ENCODE measurements around the gene BCL11B.

The BCL11B gene

DNA sequence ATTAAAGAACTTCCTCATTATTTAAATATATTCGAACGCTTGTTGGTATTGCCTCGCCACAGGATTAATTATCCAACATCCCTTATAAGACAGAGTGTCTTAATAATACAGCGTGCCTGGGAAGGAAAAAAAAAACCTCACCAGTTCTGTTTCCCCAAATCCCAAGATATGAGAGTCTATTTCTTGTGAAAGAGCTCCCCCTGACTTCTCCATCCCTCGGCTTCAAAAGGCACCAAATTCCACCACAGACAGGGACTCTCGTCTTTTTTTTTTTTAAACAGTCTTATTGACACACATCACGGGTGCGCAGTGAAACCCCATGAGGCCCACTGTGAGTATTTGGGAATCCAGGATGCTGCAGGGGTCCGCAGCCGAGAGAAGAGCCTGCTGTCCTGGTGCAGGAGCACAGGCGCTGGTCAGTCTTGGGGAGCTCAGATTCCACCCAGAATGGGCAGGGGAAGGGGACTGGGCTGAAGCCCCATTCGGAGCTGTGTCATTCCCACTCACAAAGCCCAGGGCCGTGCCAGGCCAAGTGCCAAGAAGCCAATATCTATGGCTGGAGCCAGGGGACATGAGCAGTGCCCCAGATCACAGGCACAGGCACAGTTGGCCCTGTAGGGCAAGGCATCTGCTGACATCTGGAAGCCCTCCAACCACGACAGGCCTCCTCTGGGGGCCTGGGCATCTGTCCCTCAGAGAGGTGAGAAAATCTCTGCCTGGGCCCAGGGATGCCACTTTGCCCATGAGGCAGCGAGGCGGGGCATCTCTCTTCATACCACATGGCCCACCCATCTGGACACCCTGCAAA is 71.9 kb downstream of the BCL11B start:
- H3K27ac ChIP-seq (ENCODE audit: low read depth, low read length), result no peak overlapping the region
- H3K56ac ChIP-seq (ENCODE audit: low read length), result no peak overlapping the region
- no peak overlapping the region for H2BK120ac ChIP-seq (ENCODE audit: low read depth, low read length)
- no peak overlapping the region for H3K9ac ChIP-seq (ENCODE audit: low read length)
- WGBS (ENCODE audit: extremely low coverage, insufficient coverage, low lambda C conversion rate), result no CpG with 5 or more reads among the region's 16 CpGs
- H3K18ac ChIP-seq (ENCODE audit: low read length), result no peak overlapping the region
- H3K79me1 ChIP-seq (ENCODE audit: low read length), result peaks cover 40% of the 10 kb centered on the region
- no peak overlapping the region for H3K4ac ChIP-seq (ENCODE audit: low read depth, low read length)
- no peak for DNase-seq
- no peak overlapping the region for H4K8ac ChIP-seq (ENCODE audit: low read depth, low read length)
- no peak overlapping the region for H3K4me3 ChIP-seq (ENCODE audit: low read length)
- H3K27me3 ChIP-seq (ENCODE audit: insufficient read depth, low read length, poor library complexity), result no peaks in the 10 kb centered on the region
- no peak overlapping the region for H3K4me2 ChIP-seq (ENCODE audit: low read length)
- H3K36me3 ChIP-seq (ENCODE audit: control insufficient read depth, insufficient read depth, low read length), result no peaks in the 10 kb centered on the region
- no peak overlapping the region for H4K5ac ChIP-seq (ENCODE audit: low read length)
- no peaks in the 10 kb centered on the region for H3K4me1 ChIP-seq (ENCODE audit: control insufficient read depth, low read depth, low read length)
- peaks cover 14% of the 10 kb centered on the region for H3K79me2 ChIP-seq (ENCODE audit: control insufficient read depth, insufficient read depth, low read length)
- no peak overlapping the region for H2BK5ac ChIP-seq (ENCODE audit: low read length)
- H3K23ac ChIP-seq (ENCODE audit: low read length), result no peak overlapping the region
- H2AK5ac ChIP-seq (ENCODE audit: low read length), result no peak overlapping the region
- no peak overlapping the region for H2BK15ac ChIP-seq (replicated peaks; ENCODE audit: low read depth)

DNA sequence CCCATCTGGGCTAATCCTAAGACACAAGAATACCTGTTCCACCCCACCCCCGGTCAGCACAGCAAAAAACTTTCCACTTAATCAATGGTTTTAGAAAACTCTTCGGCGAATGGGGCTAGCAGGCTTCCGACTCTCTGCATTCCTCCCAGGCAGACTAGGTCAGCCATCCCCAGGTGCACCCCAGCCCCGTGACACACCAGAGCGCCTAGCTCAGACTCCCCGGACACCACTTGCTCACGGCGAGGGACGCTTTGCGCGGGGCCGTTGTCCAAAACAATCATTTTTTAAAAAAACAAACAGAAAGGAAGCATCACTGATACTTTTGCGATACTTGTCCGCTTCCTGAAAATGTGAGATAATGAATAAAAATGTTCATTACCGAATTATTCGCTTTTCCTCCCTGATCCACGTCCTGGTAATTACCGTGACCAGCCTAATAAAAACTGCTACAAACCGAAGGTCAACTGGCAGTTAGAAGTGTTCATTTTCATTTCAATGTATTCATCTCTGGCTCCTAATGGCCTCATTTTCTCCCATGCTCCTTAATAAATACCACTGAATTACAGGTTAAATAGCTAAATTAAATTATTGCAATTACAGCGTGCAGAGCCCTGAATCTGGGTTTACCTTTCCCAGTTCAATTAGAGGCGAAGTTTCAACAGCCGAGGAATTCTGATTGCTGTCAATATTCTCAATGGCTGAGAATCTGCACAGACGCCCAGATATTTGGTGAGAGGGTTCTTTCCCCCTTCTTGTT is 73.1 kb downstream of the BCL11B start:
- Histone ChIP-seq H3K79me2 (ENCODE audit: control insufficient read depth, insufficient read depth, low read length) (peaks cover 13% of the 10 kb centered on the region), H3K79me1 (ENCODE audit: low read length) (peaks cover 37% of the 10 kb centered on the region), H3K36me3 (ENCODE audit: control insufficient read depth, insufficient read depth, low read length) (no peaks in the 10 kb centered on the region), H3K56ac (ENCODE audit: low read length) (no peak overlapping the region), H4K5ac (ENCODE audit: low read length) (no peak overlapping the region), H4K8ac (ENCODE audit: low read depth, low read length) (no peak overlapping the region), H3K4me3 (ENCODE audit: low read length) (no peak overlapping the region), H3K4ac (ENCODE audit: low read depth, low read length) (no peak overlapping the region), H2BK5ac (ENCODE audit: low read length) (no peak overlapping the region), H3K27me3 (ENCODE audit: insufficient read depth, low read length, poor library complexity) (no peaks in the 10 kb centered on the region), H2BK15ac (replicated peaks; ENCODE audit: low read depth) (no peak overlapping the region), H3K4me2 (ENCODE audit: low read length) (no peak overlapping the region), H3K27ac (ENCODE audit: low read depth, low read length) (no peak overlapping the region), H3K9ac (ENCODE audit: low read length) (no peak overlapping the region), H3K4me1 (ENCODE audit: control insufficient read depth, low read depth, low read length) (no peaks in the 10 kb centered on the region), H3K18ac (ENCODE audit: low read length) (no peak overlapping the region), H3K23ac (ENCODE audit: low read length) (no peak overlapping the region), H2AK5ac (ENCODE audit: low read length) (no peak overlapping the region), H2BK120ac (ENCODE audit: low read depth, low read length) (no peak overlapping the region)
- DNase-seq, result no peak
- no CpG with 5 or more reads among the region's 24 CpGs for WGBS (ENCODE audit: extremely low coverage, insufficient coverage, low lambda C conversion rate)

GRCh38 chr14:99196310-99196650 is 75.7 kb downstream of the BCL11B start:
- H3K18ac ChIP-seq (ENCODE audit: low read length), result no peak overlapping the region
- DNase-seq, result no peak
- no peak overlapping the region for H3K4me3 ChIP-seq (ENCODE audit: low read length)
- peaks cover 10% of the 10 kb centered on the region for H3K79me2 ChIP-seq (ENCODE audit: control insufficient read depth, insufficient read depth, low read length)
- no CpG with 5 or more reads among the region's 5 CpGs for WGBS (ENCODE audit: extremely low coverage, insufficient coverage, low lambda C conversion rate)
- no peaks in the 10 kb centered on the region for H3K4me1 ChIP-seq (ENCODE audit: control insufficient read depth, low read depth, low read length)
- H2BK120ac ChIP-seq (ENCODE audit: low read depth, low read length), result no peak overlapping the region
- H3K9ac ChIP-seq (ENCODE audit: low read length), result no peak overlapping the region
- no peak overlapping the region for H4K5ac ChIP-seq (ENCODE audit: low read length)
- H3K27me3 ChIP-seq (ENCODE audit: insufficient read depth, low read length, poor library complexity), result no peaks in the 10 kb centered on the region
- H3K23ac ChIP-seq (ENCODE audit: low read length), result no peak overlapping the region
- no peak overlapping the region for H4K8ac ChIP-seq (ENCODE audit: low read depth, low read length)
- peaks cover 30% of the 10 kb centered on the region for H3K79me1 ChIP-seq (ENCODE audit: low read length)
- no peaks in the 10 kb centered on the region for H3K36me3 ChIP-seq (ENCODE audit: control insufficient read depth, insufficient read depth, low read length)
- no peak overlapping the region for H2AK5ac ChIP-seq (ENCODE audit: low read length)
- H3K4me2 ChIP-seq (ENCODE audit: low read length), result no peak overlapping the region
- H3K27ac ChIP-seq (ENCODE audit: low read depth, low read length), result no peak overlapping the region
- H3K4ac ChIP-seq (ENCODE audit: low read depth, low read length), result no peak overlapping the region
- H2BK15ac ChIP-seq (replicated peaks; ENCODE audit: low read depth), result no peak overlapping the region
- H2BK5ac ChIP-seq (ENCODE audit: low read length), result no peak overlapping the region
- H3K56ac ChIP-seq (ENCODE audit: low read length), result no peak overlapping the region

DNA sequence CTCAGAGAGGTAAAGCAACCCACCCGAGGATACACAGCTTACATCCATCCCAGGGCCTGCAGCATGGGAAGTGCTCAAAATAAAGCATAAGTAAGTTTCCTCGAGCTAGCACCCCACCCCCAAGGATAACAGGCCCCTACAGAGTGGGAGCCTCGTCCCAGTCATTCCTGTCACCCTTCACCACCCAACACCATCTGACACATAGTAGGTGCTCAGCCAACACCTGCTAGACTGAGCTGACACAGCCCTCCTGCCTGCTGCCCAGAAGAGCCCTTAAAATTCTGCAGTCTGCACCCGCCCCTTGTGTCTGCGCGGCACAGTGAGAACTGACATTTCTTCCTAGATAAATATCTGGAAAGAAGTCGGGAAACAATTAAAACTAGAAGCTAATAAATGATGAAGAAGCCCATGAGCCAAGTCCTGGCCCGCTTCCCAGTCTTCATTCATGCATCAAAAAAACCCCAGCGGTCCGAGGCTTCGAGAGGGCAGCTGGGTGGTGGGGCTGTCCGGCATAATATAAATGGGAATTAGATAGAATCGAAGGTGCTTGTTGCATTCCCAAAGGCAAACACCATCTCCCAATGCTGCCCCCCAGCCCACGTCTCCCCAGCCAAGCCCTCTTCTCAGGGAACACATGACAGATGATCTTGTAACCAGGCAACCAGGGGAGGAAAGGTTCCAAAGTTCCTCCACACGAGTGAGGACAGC is 76.2 kb downstream of the BCL11B start:
- Histone ChIP-seq H3K9ac (ENCODE audit: low read length) (no peak overlapping the region), H3K4me2 (ENCODE audit: low read length) (no peak overlapping the region), H2BK5ac (ENCODE audit: low read length) (no peak overlapping the region), H3K4me1 (ENCODE audit: control insufficient read depth, low read depth, low read length) (no peaks in the 10 kb centered on the region), H3K27me3 (ENCODE audit: insufficient read depth, low read length, poor library complexity) (no peaks in the 10 kb centered on the region), H2BK15ac (replicated peaks; ENCODE audit: low read depth) (no peak overlapping the region), H2BK120ac (ENCODE audit: low read depth, low read length) (no peak overlapping the region), H3K27ac (ENCODE audit: low read depth, low read length) (no peak overlapping the region), H3K79me2 (ENCODE audit: control insufficient read depth, insufficient read depth, low read length) (peaks cover 9% of the 10 kb centered on the region), H4K5ac (ENCODE audit: low read length) (no peak overlapping the region), H3K79me1 (ENCODE audit: low read length) (peaks cover 28% of the 10 kb centered on the region), H4K8ac (ENCODE audit: low read depth, low read length) (no peak overlapping the region), H3K23ac (ENCODE audit: low read length) (no peak overlapping the region), H3K18ac (ENCODE audit: low read length) (no peak overlapping the region), H3K4me3 (ENCODE audit: low read length) (no peak overlapping the region), H3K56ac (ENCODE audit: low read length) (no peak overlapping the region), H2AK5ac (ENCODE audit: low read length) (no peak overlapping the region), H3K36me3 (ENCODE audit: control insufficient read depth, insufficient read depth, low read length) (no peaks in the 10 kb centered on the region), H3K4ac (ENCODE audit: low read depth, low read length) (no peak overlapping the region)
- no peak for DNase-seq
- no CpG with 5 or more reads among the region's 15 CpGs for WGBS (ENCODE audit: extremely low coverage, insufficient coverage, low lambda C conversion rate)

- no peak overlapping the region for H3K27ac ChIP-seq (ENCODE audit: low read depth, low read length)
- H4K5ac ChIP-seq (ENCODE audit: low read length), result no peak overlapping the region
- peaks cover 25% of the 10 kb centered on the region for H3K79me1 ChIP-seq (ENCODE audit: low read length)
- no peak overlapping the region for H3K23ac ChIP-seq (ENCODE audit: low read length)
- no peak overlapping the region for H3K18ac ChIP-seq (ENCODE audit: low read length)
- no peak for DNase-seq
- H3K79me2 ChIP-seq (ENCODE audit: control insufficient read depth, insufficient read depth, low read length), result peaks cover 9% of the 10 kb centered on the region
- H4K8ac ChIP-seq (ENCODE audit: low read depth, low read length), result no peak overlapping the region
- no peak overlapping the region for H3K4ac ChIP-seq (ENCODE audit: low read depth, low read length)
- no CpG with 5 or more reads among the region's 13 CpGs for WGBS (ENCODE audit: extremely low coverage, insufficient coverage, low lambda C conversion rate)
- no peak overlapping the region for H3K4me2 ChIP-seq (ENCODE audit: low read length)
- no peaks in the 10 kb centered on the region for H3K27me3 ChIP-seq (ENCODE audit: insufficient read depth, low read length, poor library complexity)
- no peak overlapping the region for H2BK120ac ChIP-seq (ENCODE audit: low read depth, low read length)
- H3K56ac ChIP-seq (ENCODE audit: low read length), result no peak overlapping the region
- no peak overlapping the region for H2AK5ac ChIP-seq (ENCODE audit: low read length)
- no peak overlapping the region for H2BK5ac ChIP-seq (ENCODE audit: low read length)
- H3K36me3 ChIP-seq (ENCODE audit: control insufficient read depth, insufficient read depth, low read length), result no peaks in the 10 kb centered on the region
- no peak overlapping the region for H3K9ac ChIP-seq (ENCODE audit: low read length)
- H3K4me1 ChIP-seq (ENCODE audit: control insufficient read depth, low read depth, low read length), result no peaks in the 10 kb centered on the region
- H3K4me3 ChIP-seq (ENCODE audit: low read length), result no peak overlapping the region
- H2BK15ac ChIP-seq (replicated peaks; ENCODE audit: low read depth), result no peak overlapping the region
Observed at GRCh38 chr14:99194736-99195135, 77.3 kb downstream of the BCL11B start.
